Measurements from ENCODE around the gene TTC34.

The TTC34 gene, protein sequence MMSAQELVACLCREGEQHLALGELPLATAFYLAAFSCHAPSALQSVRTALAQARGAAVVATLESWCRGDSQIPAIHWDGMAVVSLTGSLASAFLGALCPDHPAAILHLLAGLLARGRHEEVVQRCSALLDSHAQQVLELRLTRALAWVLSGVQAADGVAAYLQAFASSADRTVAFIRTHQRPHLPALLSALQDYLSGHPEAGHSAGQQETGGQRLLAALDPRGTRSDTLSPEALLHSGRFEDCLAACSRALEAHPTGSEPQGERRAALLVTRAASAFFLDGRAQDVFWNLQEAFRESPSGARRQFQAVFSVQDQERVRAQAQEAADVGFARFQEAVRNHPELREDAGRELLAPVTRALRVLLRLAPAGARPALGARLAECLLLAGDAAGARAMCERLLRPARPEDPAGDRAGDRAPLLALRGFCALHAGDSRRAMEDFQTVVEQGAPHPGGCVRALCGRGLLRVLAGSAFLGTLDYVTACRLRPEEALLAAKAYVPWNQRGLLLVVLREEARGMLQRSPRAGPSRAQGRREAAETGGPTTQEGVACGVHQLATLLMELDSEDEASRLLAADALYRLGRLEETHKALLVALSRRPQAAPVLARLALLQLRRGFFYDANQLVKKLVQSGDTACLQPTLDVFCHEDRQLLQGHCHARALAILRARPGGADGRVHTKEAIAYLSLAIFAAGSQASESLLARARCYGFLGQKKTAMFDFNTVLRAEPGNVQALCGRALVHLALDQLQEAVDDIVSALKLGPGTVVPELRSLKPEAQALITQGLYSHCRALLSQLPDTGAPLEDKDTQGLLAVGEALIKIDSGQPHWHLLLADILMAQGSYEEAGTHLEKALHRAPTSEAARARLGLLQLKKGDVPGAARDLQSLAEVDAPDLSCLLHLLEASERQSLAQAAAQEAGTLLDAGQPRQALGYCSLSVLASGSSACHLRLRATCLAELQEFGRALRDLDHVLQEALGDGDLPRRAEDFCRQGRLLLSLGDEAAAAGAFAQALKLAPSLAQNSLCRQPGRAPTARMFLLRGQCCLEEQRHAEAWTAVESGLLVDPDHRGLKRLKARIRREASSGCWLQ

DNA sequence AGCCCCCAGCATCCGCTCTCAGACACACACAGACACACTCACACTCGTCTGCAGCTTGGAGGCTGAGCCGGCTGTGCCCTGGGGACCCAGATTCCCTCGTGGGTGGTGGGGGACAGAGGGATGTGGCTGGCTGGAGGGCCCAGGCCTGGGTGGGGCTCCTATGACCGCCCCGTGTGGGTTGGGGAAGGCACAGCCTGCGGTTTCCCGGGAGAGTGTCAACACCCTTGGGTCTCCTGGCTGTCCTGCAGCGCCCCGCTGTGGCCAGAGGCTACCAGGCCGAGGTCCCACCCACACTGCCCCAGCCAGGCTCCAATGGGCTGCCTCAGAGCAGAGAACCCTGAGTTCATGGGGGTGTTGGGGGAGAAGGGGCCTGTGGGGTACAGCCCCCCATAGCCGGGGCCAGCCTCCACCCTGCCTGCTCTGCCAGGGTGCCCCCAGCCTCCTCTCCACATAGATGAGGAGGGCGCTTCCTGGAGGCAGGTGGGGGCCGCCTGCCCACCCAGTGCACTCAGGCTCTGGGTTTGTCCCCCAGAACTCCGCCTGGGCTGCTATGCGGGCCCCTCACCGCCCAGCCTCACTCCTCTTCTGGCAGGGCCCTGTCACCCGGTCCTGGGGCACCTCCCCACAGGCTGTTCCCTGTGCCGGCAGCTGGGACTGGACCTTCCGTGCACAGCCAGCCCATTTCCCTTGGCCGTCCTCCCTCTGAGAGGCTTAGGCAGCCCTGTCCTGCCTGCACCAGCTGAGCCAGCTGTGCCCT is at the start of gene TTC34:
TTC34 (minus strand) TSS at position 159 of the 757 bp plus-strand sequence. CDS start 866 bp downstream, outside the sequence.
- no peak for FAIRE-seq
- peak; percentile 52 for DNase-seq (ENCODE audit: insufficient read length, low spot score)

DNA sequence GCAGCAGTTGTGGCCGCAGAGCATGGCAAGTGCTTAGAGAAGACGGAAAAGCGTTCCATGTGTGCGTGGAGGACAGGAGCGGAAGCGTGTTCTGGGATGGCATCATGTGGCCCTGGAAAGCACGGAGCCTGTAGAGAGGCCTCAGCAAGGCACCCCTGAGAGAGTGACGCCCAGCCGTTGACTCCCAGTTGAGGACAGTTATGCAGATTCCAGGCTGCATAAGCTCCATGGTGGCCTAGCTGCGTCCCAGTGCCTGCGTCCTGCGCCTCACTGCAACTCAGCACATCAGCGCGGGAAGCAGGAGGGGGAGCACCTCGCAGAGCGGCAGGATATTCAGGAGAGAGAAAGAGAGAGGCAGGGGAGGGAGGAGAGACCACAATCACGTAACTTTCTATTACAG is 49.0 kb upstream of the TTC34 start:
- DNase-seq (ENCODE audit: insufficient read length, low spot score) (no peak), FAIRE-seq (no peak)

- DNase-seq (ENCODE audit: insufficient read length, low spot score) (no peak), FAIRE-seq (no peak)
Measured at GRCh38 chr1:2848006-2848670, 46.6 kb upstream of the TTC34 start.

DNA sequence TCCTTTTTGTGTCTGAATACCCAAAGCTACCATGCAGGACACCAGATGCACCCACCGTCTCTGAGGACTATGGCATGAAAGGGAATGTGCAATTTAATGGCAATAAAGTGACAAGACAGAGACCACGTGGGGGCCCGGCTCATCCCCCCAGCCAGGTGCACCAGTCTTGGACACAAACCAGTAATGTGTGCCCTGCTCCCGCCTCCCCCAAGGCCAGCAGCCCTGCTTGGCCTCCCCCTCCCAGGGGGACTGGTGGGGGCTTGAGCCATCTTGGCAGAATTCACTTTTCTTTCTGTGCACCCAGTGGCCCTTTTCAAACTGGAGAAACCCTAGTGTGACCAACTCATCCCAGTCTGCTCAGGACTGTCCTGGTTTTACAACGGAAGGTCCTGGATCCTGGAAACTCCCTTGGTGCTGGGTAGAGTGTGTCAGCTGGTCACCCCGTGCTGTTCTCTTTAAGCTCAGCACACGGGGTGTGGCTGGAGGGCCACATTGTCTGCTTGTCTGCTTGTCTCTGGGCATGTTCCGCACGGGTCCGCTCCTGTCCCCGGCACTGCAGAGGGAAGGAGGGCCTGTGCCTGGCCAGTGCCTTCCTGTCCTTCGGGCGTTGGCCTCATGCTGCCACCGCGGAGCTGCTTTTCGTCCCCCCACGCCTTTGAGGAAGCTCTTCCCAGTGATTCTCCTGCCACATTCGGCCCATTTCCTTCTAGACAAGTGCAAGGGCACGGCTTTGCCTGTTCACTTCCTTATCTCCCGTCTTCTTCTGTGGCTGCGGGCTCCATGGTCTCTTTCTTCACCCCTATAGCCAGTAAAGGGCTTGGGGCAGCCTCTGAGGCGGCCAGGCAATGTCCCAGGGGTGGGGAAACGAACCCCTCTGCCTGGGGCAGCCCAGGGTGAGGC is 45.8 kb upstream of the TTC34 start:
- FAIRE-seq (no peak), DNase-seq (ENCODE audit: insufficient read length, low spot score) (no peak)

DNA sequence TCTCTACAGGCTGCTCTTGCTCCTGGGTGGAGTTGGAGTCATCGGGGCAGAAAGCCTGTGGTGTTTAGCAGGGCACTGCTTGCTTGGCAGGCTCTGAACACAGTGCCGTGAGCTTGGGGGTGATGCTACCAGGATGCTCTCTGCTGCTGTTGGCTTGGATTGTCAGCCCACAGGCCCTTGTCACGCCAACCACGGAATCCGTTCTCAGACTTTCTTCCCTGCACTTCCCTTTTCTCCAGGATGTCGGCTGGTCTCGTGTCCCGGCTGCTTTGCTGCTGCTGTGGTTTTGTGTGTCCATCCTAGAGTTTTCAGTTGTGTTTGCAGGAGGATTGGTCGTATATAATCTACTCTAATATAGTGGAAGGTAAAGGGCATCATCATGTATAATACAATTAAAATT is 44.4 kb upstream of the TTC34 start:
- DNase-seq (ENCODE audit: insufficient read length, low spot score) (no peak), FAIRE-seq (no peak)

DNA sequence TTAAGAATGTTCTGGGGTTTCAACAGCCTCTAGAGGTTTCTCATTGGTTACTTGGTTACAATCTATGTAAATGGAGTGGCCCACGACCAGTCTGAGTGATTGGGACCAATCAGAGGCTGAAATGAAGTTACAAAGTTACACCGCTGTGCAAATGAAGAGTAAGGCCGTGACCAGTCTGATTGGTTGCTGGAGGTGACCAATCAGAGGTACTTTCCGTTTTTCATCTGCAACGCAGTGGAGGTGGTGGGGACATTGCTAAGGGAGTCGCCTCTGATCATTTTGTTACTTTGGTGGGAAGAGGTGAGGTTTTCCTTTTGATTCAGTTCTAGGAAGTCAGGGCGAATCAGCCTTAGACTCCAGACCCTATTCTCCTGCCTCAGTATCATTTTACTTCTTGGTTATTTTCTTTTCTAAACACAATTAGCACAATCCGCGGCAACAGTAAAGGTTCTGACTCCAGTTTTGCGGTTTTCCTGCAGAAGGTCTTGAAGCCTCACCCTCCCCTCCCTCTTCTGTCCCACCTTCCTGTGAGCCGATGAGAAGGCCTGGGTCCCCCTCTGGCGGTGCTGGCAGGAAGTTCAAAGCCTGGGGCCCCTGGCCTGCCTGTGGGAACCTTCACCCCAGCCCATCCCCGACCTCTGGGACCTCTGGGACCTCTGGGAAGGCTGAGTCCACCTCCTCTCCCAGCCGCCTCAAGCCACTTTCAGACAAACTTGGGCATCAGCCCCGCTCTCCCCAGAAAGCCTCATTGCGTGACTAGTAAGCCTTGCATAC is 38.7 kb upstream of the TTC34 start:
- FAIRE-seq (no peak), DNase-seq (ENCODE audit: insufficient read length, low spot score) (no peak)

DNA sequence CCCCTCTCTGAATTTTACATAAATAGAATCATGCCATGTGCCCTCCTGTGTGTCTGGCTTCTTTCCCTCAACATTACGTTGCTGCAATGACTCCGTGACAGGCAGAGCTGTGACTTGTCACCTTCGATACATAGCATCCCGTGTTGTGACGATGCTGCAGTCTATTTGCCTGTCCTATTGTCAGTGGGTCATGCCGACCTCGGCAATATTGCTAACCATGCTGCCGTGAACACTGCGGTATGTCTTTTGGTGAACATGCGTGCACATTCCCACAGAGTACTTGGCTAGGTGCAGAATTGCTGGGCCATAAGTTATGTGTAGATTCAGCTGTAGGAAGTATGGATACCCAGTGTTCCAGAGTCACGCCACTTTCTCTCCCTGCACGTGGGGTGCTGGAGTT is 36.3 kb upstream of the TTC34 start:
- DNase-seq (ENCODE audit: insufficient read length, low spot score) (no peak), FAIRE-seq (no peak)

- no peak for DNase-seq (ENCODE audit: insufficient read length, low spot score)
- no peak for FAIRE-seq
Measured at GRCh38 chr1:2837316-2837715, 35.8 kb upstream of the TTC34 start.

- FAIRE-seq: no peak
Measured at GRCh38 chr1:2836333-2836970, 35.0 kb upstream of the TTC34 start.

DNA sequence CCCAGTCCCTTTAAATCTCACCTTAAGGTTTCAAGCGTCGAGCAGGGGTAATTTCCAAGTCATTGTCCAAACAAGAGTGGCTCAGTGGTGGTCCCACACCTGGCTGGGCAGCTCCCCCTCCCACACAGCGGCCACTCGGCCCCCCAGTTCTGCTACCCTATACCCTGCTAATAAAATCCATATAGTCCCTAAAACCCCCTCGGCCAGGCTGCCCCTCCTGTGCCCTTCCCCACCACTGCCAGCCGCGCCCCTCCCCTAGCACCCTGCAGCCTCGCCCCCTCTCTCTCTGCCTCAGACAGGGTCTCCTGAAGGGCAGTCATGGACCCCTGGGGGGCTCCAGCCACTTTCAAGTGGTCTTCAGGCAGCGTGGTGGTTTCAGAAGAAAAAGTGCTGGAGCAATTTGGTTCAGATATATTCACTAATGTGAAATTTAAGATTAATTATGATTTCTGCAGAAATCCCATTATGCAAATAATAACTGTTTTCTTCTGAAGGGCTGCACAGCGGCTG is 34.2 kb upstream of the TTC34 start:
- FAIRE-seq: no peak
- DNase-seq (ENCODE audit: insufficient read length, low spot score): no peak

More at GRCh38 chr1:2836333-2836970, 35.0 kb upstream of the TTC34 start:
- no peak for DNase-seq (ENCODE audit: insufficient read length, low spot score)

DNA sequence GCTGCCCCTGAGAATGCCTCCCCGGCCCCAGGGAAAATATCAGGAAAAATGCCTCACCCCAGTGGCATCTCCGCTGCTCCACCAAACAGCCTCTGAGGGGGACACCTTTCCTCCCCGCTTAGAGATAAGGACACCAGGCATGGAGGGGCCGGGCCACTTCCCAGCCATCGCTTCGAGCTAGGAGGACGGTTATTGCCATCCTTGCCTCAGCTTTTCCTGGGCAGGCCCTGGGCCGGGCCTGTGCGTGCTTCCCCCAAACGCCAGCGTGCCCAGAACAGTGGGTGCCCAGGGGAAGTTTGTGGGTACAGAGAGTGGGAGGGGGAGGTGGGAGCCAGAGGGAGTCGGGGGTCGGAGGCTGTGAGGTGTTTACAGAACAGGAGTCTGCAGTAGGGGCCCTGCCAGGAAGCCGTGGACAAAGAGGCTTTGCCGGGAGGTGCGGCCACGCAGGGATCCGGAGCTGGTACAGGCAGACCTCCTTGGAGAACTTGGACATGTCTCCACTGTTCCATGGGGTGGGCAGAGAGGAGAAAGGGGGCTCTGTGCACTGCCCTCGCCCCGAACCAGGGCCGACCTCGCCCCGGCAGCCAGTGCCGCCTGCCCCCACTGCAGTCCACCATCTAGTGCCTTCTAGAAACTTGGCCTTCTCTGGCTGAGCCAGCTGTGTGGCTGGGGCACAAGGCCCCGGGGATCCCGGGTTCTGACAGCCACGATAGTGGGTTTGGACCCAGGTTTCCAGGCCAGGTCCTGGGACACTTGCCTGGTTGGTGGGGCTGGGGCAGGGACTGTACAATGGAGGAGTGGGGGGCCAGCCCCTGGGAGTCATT is 33.5 kb upstream of the TTC34 start:
- FAIRE-seq: no peak
- no peak for DNase-seq (ENCODE audit: insufficient read length, low spot score)

GRCh38 chr1:2834146-2834475 is 32.6 kb upstream of the TTC34 start:
- FAIRE-seq (no peak), DNase-seq (ENCODE audit: insufficient read length, low spot score) (no peak)

DNA sequence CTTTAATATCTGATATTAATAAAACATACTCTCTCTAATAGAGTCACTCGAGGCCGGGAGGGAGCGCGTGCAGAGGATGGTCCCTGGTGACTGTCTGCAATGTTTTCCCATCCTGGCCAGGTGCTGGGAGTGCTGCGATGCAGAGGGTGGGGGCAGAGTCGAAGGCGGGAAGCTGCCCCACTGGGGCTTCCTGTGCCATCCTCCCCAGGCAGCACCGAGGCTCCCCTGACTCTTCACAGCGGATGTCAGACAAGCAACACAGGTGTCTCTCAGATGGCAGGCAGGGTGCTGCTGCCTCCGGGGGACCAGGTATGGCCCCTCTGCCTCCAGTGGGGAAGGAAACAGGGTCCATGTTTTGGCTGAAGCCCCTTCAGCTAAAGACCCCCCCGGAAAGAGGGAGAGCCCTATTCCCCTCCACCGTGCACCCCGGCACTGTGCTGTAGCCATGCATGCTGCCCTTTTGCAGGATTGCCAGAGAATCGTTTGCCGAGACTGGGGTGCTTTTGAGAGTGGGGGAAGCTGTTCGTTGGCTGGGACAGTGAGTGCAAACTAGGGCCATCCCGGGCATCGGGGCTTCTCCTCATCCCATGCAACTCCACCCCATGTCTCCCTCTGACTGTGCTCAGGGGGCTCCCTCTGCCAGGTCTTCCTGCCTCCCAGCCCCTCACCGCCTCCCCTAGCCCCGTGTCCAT is 32.1 kb upstream of the TTC34 start:
- DNase-seq (ENCODE audit: insufficient read length, low spot score) (no peak), FAIRE-seq (no peak)

GRCh38 chr1:2832506-2833453 is 31.3 kb upstream of the TTC34 start:
- no peak for FAIRE-seq
- no peak for DNase-seq (ENCODE audit: insufficient read length, low spot score)

- FAIRE-seq (no peak), DNase-seq (ENCODE audit: insufficient read length, low spot score) (no peak)
Measured at GRCh38 chr1:2831596-2832212, 30.2 kb upstream of the TTC34 start.
